Measurements from ENCODE around the gene ANKRD13B. TPM values are rescaled to one million over a fixed set of nuclear protein-coding genes. Genes with fewer than 3 reads are reported as not detected.

Gene ANKRD13B
- total and polyA plus RNA-seq, 2 of the 13 experiments (the other 11 are each of a cell fraction or from before 2014, with no cell fraction given) = 1.7 to 1.8 TPM

DNA sequence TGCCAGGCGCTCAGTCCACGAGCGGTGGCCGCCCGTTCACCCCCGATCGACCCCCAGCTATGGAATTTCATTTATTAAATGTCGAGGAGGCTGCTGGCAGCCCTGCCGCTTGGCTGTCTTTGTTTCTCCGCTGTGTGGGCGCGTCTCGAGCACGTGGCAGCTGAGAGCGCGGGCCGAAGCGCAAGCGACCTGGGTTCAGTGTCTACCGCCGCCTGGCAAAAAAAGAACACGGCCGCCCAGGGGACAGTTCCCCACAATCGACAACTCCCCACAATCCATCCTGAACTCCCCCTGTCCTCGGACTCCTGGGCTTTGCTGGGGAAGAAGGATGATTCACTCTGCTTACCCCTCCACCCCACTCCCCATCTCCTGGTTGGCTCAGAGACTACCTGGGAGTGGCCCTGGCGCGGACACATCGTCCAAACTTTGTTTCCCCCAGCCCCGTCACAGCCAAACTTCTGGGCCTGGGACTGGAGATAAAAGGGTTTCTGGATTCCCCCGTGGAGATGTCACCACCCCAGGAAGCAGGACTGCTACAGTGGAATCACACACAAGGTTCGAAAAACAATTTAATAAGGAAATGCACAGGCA, 1.7 kb upstream of the ANKRD13B start (continued):
- TF ChIP-seq, protein P1, sequence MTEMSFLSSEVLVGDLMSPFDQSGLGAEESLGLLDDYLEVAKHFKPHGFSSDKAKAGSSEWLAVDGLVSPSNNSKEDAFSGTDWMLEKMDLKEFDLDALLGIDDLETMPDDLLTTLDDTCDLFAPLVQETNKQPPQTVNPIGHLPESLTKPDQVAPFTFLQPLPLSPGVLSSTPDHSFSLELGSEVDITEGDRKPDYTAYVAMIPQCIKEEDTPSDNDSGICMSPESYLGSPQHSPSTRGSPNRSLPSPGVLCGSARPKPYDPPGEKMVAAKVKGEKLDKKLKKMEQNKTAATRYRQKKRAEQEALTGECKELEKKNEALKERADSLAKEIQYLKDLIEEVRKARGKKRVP (CRISPR knock-in tag; IDR thresholded peaks at IDR 0.05) = no peak
- TF ChIP-seq, protein P2, sequence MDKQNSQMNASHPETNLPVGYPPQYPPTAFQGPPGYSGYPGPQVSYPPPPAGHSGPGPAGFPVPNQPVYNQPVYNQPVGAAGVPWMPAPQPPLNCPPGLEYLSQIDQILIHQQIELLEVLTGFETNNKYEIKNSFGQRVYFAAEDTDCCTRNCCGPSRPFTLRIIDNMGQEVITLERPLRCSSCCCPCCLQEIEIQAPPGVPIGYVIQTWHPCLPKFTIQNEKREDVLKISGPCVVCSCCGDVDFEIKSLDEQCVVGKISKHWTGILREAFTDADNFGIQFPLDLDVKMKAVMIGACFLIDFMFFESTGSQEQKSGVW (CRISPR knock-in tag; IDR thresholded peaks at IDR 0.05; ENCODE audit: borderline replicate concordance) = no peak
- TF ChIP-seq ZNF564 (CRISPR knock-in tag; IDR thresholded peaks at IDR 0.05) = peak; percentile 52; the same call in 1 of the 2 replicates
- TF ChIP-seq ZNF207 (IDR thresholded peaks at IDR 0.05; ENCODE audit: borderline replicate concordance) = no peak
- no peak for TF ChIP-seq HIVEP1 (CRISPR knock-in tag; IDR thresholded peaks at IDR 0.05)
- peak; percentile 12; the same call in 1 of the 2 replicates for TF ChIP-seq ZSCAN21 (CRISPR knock-in tag; IDR thresholded peaks at IDR 0.05; ENCODE audit: borderline replicate concordance)
- TF ChIP-seq, protein P3, sequence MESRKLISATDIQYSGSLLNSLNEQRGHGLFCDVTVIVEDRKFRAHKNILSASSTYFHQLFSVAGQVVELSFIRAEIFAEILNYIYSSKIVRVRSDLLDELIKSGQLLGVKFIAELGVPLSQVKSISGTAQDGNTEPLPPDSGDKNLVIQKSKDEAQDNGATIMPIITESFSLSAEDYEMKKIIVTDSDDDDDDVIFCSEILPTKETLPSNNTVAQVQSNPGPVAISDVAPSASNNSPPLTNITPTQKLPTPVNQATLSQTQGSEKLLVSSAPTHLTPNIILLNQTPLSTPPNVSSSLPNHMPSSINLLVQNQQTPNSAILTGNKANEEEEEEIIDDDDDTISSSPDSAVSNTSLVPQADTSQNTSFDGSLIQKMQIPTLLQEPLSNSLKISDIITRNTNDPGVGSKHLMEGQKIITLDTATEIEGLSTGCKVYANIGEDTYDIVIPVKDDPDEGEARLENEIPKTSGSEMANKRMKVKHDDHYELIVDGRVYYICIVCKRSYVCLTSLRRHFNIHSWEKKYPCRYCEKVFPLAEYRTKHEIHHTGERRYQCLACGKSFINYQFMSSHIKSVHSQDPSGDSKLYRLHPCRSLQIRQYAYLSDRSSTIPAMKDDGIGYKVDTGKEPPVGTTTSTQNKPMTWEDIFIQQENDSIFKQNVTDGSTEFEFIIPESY (CRISPR knock-in tag; IDR thresholded peaks at IDR 0.05) = no peak
- no peak for TF ChIP-seq NFKBIZ (CRISPR knock-in tag; IDR thresholded peaks at IDR 0.05)
- TF ChIP-seq SATB2 (CRISPR knock-in tag; IDR thresholded peaks at IDR 0.05) = no peak
- TF ChIP-seq BHLHE40 (IDR thresholded peaks at IDR 0.05; ENCODE audit: low read length) = peak; percentile 39; the same call in 1 of the 2 replicates
- TF ChIP-seq ZNF646 (CRISPR knock-in tag; IDR thresholded peaks at IDR 0.05) = 0 out of 2 replicates have a peak, but pooled peaks have one; percentile 41
- no peak for TF ChIP-seq RFX1 (IDR thresholded peaks at IDR 0.05)
- no peak; the same call in 1 of the 2 replicates for TF ChIP-seq RAD21 (CRISPR knock-in tag; IDR thresholded peaks at IDR 0.05)
- TF ChIP-seq FOSL1 (CRISPR knock-in tag; IDR thresholded peaks at IDR 0.05; ENCODE audit: borderline replicate concordance) = no peak
- no peak for TF ChIP-seq PCBP1 (IDR thresholded peaks at IDR 0.05; ENCODE audit: borderline replicate concordance, low read depth, low read length)
- no peak for TF ChIP-seq TOPORS (CRISPR knock-in tag; IDR thresholded peaks at IDR 0.05)
- TF ChIP-seq ZNF234 (CRISPR knock-in tag; conservative IDR thresholded peaks at IDR 0.05) = peak; percentile 70; the same call in 1 of the 2 replicates
- peak in 1 of 2 experiments; percentile 44; a peak in 1 of 4 replicates for TF ChIP-seq KLF16 (CRISPR knock-in tag; IDR thresholded peaks at IDR 0.05)
- no peak for TF ChIP-seq ZMYM3 (CRISPR knock-in tag; IDR thresholded peaks at IDR 0.05)
- TF ChIP-seq ISL2 (CRISPR knock-in tag; IDR thresholded peaks at IDR 0.05) = peak; percentile 19; the same call in 1 of the 2 replicates
- TF ChIP-seq MTA1 (CRISPR knock-in tag; IDR thresholded peaks at IDR 0.05; ENCODE audit: borderline replicate concordance) = no peak; the same call in 1 of the 2 replicates

Data from HepG2 (cell line).